HCT116 (cell line): ENCODE measurements around the gene MEN1. TPM values are rescaled to one million over a fixed set of nuclear protein-coding genes. Genes with fewer than 3 reads are reported as not detected.

Source experiments
- ATAC-seq: fragments of 200-7000 bp; cut with Tn5 transposase; 2 replicates; pipeline ENCODE4 v1.9.1; 2020; ENCODE audit warnings: mild to moderate bottlenecking, moderate library complexity
- BruUV-seq: library from RNA; stranded (reverse); fragments of 400-500 nt; replicated peaks from 2 replicates; lab custom pipeline; 2021; lab: Mats Ljungman, UMichigan
- CTCF ChIA-PET: fragments of 300-600 bp; sonication (Branson Sonifier 250); formaldehyde crosslinking; loops from one replicate; lab custom pipeline; 2021; ENCODE audit warnings: antibody characterized with exemption; lab: Charles Lee
- POLR2A ChIA-PET: fragments of 300-600, 350-600 bp; sonication (Branson Sonifier 250); formaldehyde crosslinking; loops from one replicate; lab custom pipeline; 2021; ENCODE audit warnings: antibody characterized with exemption; lab: Charles Lee
- RAD21 ChIA-PET, 2 experiments: fragments of 300-600 bp; sonication (Branson Sonifier 250); formaldehyde crosslinking; loops; one replicate each; lab custom pipeline; 2023; ENCODE audit warnings: low total read pairs in 2 of 2; ENCODE audit not compliant: uncharacterized antibody in 2 of 2, unreplicated experiment in 2 of 2, low non-redundant PET in 1 of 2; lab: Charles Lee
- DNase-seq: peaks from one replicate; pipeline ENCODE4 v3.0.0-alpha.2; 2010; ENCODE audit warnings: low read depth, low spot score
- H2AFZ ChIP-seq: fragments of 200-600 bp; shearing (Covaris generic), sonication (generic); 2 replicates; pipeline ENCODE4 v1.6.1; 2017; ENCODE audit warnings: low read depth, mixed run types, mixed read lengths, antibody characterized with exemption, low read length; ENCODE audit not compliant: poor library complexity, severe bottlenecking
- H3K27ac ChIP-seq: 2 replicates; pipeline ENCODE4 v1.5.1; 2012; ENCODE audit warnings: low read depth, low read length
- H3K27me3 ChIP-seq: fragments of 200-600 bp; sonication (generic); 2 replicates; pipeline ENCODE4 v1.6.1; 2016; ENCODE audit warnings: mixed run types, low read length, mixed read lengths; ENCODE audit not compliant: insufficient read depth
- H3K36me3 ChIP-seq, 2 experiments: fragments of 200-500 bp in 1 of 2; fragments of 200-600 bp in 1 of 2; sonication (Bioruptor generic) in 1 of 2; sonication (generic) in 1 of 2; 2 replicates each; pipeline versions ENCODE4 v1.5.1 to v1.6.1; 2014 to 2016; ENCODE audit warnings: low read length in 2 of 2, inconsistent platforms in 1 of 2, mixed read lengths in 1 of 2, mixed run types in 1 of 2; ENCODE audit not compliant: insufficient read depth in 2 of 2, control insufficient read depth in 1 of 2
- H3K4me1 ChIP-seq, 2 experiments: fragments of 200-600 bp in 1 of 2; sonication (generic) in 1 of 2; 2 replicates each; pipeline versions ENCODE4 v1.5.1 to v1.6.1; 2012 to 2017; ENCODE audit warnings: low read length in 2 of 2, inconsistent platforms in 1 of 2, mild to moderate bottlenecking in 1 of 2, mixed read lengths in 1 of 2, mixed run types in 1 of 2, moderate library complexity in 1 of 2; ENCODE audit not compliant: insufficient read depth in 2 of 2, control insufficient read depth in 1 of 2
- H3K4me2 ChIP-seq: fragments of 200-600 bp; sonication (generic); 2 replicates; pipeline ENCODE4 v1.6.1; 2017; ENCODE audit warnings: mixed run types, low read length, mixed read lengths
- H3K4me3 ChIP-seq, 2 experiments: fragments of 200-600 bp in 1 of 2; sonication (generic) in 1 of 2; replicated peaks in 1 of 2; 2 replicates each; pipeline ENCODE4 v1.5.1; 2011 to 2016; ENCODE audit warnings: low read length in 2 of 2, control low read depth in 1 of 2, low read depth in 1 of 2, mild to moderate bottlenecking in 1 of 2, mixed read lengths in 1 of 2, mixed run types in 1 of 2
- H3K79me2 ChIP-seq: fragments of 200-600 bp; sonication (generic); 2 replicates; pipeline ENCODE4 v1.6.1; 2017; ENCODE audit warnings: mild to moderate bottlenecking, mixed run types, low read length, moderate library complexity, mixed read lengths; ENCODE audit not compliant: insufficient read depth
- H3K9ac ChIP-seq: fragments of 200-600 bp; sonication (generic); 2 replicates; pipeline ENCODE4 v1.6.1; 2016; ENCODE audit warnings: low read length, mixed read lengths
- H3K9me2 ChIP-seq: fragments of 200-600 bp; sonication (generic), shearing (Covaris generic); 2 replicates; pipeline ENCODE4 v1.6.1; 2017; ENCODE audit warnings: mixed run types, mild to moderate bottlenecking, moderate library complexity; ENCODE audit not compliant: insufficient read depth
- H3K9me3 ChIP-seq, 2 experiments: fragments of 200-500 bp in 1 of 2; fragments of 200-600 bp in 1 of 2; sonication (Bioruptor generic) in 1 of 2; sonication (generic) in 1 of 2; 2 replicates each; pipeline ENCODE4 v1.6.1; 2014 to 2017; ENCODE audit warnings: low read length in 2 of 2, mixed read lengths in 2 of 2, inconsistent platforms in 1 of 2, low read depth in 1 of 2, mild to moderate bottlenecking in 1 of 2, mixed run types in 1 of 2, moderate library complexity in 1 of 2; ENCODE audit not compliant: control insufficient read depth in 1 of 2, insufficient read depth in 1 of 2
- H4K20me1 ChIP-seq: fragments of 200-600 bp; sonication (generic), shearing (Covaris generic); 2 replicates; pipeline ENCODE4 v1.6.1; 2017; ENCODE audit warnings: mixed run types, mild to moderate bottlenecking, moderate library complexity; ENCODE audit not compliant: insufficient read depth
- CTCF ChIP-seq, 3 experiments: fragments of 200-600 bp in 1 of 3; sonication (generic) in 1 of 3; IDR thresholded peaks in 2 of 3; conservative IDR thresholded peaks in 1 of 3; 2 replicates each; pipeline ENCODE4 v1.5.1; 2012 to 2017; ENCODE audit warnings: low read depth in 2 of 3, low read length in 2 of 3, antibody characterized with exemption in 1 of 3, borderline replicate concordance in 1 of 3, control low read depth in 1 of 3, mild to moderate bottlenecking in 1 of 3, mixed read lengths in 1 of 3, mixed run types in 1 of 3, moderate library complexity in 1 of 3; ENCODE audit not compliant: insufficient read depth in 1 of 3
- EGR1 ChIP-seq: IDR thresholded peaks from 2 replicates; pipeline ENCODE4 v1.6.1; 2012; ENCODE audit warnings: low read depth
- EZH2phosphoT487 ChIP-seq: fragments of 200-600 bp; IDR thresholded peaks from 2 replicates; pipeline ENCODE4 v1.6.1; 2018; ENCODE audit warnings: antibody characterized with exemption, borderline replicate concordance
- FOSL1 ChIP-seq: IDR thresholded peaks from 2 replicates; pipeline ENCODE4 v1.6.1; 2012; ENCODE audit warnings: low read depth
- JUND ChIP-seq: IDR thresholded peaks from 2 replicates; pipeline ENCODE4 v1.6.1; 2012
- MAX ChIP-seq: IDR thresholded peaks from 2 replicates; pipeline ENCODE4 v1.6.1; 2012
- POLR2AphosphoS5 ChIP-seq: IDR thresholded peaks from 2 replicates; pipeline ENCODE4 v1.6.1; 2011; ENCODE audit warnings: mild to moderate bottlenecking, low read depth, low read length, moderate library complexity
- SIN3A ChIP-seq: IDR thresholded peaks from 2 replicates; pipeline ENCODE4 v1.6.1; 2012; ENCODE audit warnings: low read depth
- SRF ChIP-seq: IDR thresholded peaks from 2 replicates; pipeline ENCODE4 v1.6.1; 2012; ENCODE audit warnings: low read depth
- TCF7L2 ChIP-seq: IDR thresholded peaks from 2 replicates; pipeline ENCODE4 v1.7.0; 2011; ENCODE audit warnings: borderline replicate concordance, inconsistent platforms; ENCODE audit not compliant: insufficient read depth, insufficient read length; ENCODE audit errors: extremely low read depth
- ZBTB33 ChIP-seq: IDR thresholded peaks from 2 replicates; pipeline ENCODE4 v1.6.1; 2011; ENCODE audit warnings: mild to moderate bottlenecking, low read length, moderate library complexity; ENCODE audit not compliant: insufficient replicate concordance; ENCODE audit errors: extremely low read depth
- ZNF274 ChIP-seq: fragments of 200-500 bp; sonication (Bioruptor generic); IDR thresholded peaks from 2 replicates; pipeline ENCODE4 v1.6.1; 2014; ENCODE audit warnings: mild to moderate bottlenecking, low read depth, low read length, inconsistent platforms
- intact Hi-C: fragments of 100-400 bp; cut with micrococcal nuclease; formaldehyde crosslinking; loops from 2 replicates; pipeline ENCODE4 v1.10.0; 2022
- total RNA-seq: library from RNA; stranded (reverse); gene quantifications from one replicate; pipeline ENCODE4 v1.2.1, GENCODE V29; 2021; ENCODE audit not compliant: unreplicated experiment
- TF ChIP-seq, protein P1 (sequence below): IDR thresholded peaks from 2 replicates; pipeline ENCODE4 v1.6.1; 2012; ENCODE audit warnings: low read depth

The MEN1 gene
- total RNA-seq, 1 experiment from 2014 or later: 62.1 TPM

DNA sequence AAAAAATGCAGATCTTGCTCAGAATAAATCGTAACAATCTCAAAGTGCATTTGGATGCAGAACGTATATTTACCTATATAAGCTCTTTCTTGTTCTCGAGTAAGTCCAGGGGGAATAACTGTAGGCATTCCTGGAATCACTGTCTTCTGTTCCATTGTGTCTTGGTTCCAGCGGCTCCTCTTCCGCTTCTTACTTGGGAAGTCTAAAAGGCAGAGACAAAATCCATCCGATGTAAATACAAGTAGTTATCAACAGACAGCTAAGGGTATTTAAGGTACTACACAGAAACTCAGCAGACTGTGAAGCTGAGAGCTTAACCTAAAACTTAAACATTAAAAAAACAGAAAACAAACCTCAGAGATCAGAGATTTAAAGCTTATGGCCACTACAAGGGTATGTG is 33.9 kb downstream of the MEN1 start:
- Histone ChIP-seq H3K4me2 (peak overlapping the region; percentile 87), H3K27ac (no peak overlapping the region), H3K9ac (peak overlapping the region; percentile 83; the same call in 1 of the 2 replicates), H3K4me3 (peak overlapping the region; percentile 92 to 99), H3K4me1 (peaks cover 13 to 22% of the 10 kb centered on the region in 2 experiments; a peak in 3 of 4 replicates), H3K9me2 (no peaks in the 10 kb centered on the region), H4K20me1 (peaks cover 56% of the 10 kb centered on the region), H3K9me3 (no peaks in the 10 kb centered on the region), H3K79me2 (peaks cover 61% of the 10 kb centered on the region), H3K27me3 (no peaks in the 10 kb centered on the region), H3K36me3 (peaks cover 56 to 59% of the 10 kb centered on the region in 2 experiments), H2AFZ (no peak overlapping the region)
- ChIA-PET POLR2A (no interaction called here), CTCF (no interaction called here), RAD21 (no interaction called here)
- DNase-seq: no peak
- no TSS peak for BruUV-seq
- intact Hi-C loops: no loop called here
- TF ChIP-seq TCF7L2 (no peak), SIN3A (no peak), EGR1 (no peak)
- TF ChIP-seq, protein P1, sequence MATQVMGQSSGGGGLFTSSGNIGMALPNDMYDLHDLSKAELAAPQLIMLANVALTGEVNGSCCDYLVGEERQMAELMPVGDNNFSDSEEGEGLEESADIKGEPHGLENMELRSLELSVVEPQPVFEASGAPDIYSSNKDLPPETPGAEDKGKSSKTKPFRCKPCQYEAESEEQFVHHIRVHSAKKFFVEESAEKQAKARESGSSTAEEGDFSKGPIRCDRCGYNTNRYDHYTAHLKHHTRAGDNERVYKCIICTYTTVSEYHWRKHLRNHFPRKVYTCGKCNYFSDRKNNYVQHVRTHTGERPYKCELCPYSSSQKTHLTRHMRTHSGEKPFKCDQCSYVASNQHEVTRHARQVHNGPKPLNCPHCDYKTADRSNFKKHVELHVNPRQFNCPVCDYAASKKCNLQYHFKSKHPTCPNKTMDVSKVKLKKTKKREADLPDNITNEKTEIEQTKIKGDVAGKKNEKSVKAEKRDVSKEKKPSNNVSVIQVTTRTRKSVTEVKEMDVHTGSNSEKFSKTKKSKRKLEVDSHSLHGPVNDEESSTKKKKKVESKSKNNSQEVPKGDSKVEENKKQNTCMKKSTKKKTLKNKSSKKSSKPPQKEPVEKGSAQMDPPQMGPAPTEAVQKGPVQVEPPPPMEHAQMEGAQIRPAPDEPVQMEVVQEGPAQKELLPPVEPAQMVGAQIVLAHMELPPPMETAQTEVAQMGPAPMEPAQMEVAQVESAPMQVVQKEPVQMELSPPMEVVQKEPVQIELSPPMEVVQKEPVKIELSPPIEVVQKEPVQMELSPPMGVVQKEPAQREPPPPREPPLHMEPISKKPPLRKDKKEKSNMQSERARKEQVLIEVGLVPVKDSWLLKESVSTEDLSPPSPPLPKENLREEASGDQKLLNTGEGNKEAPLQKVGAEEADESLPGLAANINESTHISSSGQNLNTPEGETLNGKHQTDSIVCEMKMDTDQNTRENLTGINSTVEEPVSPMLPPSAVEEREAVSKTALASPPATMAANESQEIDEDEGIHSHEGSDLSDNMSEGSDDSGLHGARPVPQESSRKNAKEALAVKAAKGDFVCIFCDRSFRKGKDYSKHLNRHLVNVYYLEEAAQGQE: no peak
- ATAC-seq: no peak

DNA sequence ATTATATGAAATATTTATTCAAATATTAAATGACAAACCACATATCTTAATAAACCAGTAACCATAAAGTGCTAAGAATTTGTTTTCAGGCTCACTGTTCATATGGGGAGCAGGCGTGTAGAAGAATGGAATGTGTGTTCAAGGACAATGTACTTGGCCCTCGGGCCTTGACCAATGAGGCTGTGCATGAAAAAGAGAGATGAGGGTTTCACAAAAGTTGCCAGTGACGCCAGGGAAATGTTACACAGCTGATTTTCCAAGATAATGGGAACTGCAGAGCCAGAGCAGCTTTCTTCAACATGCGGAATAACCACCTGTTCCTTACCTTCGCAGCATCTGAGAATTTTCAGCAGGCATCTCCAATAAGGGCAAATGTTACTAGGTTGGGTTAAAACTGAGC is 36.2 kb downstream of the MEN1 start:
- Histone ChIP-seq H3K4me1 (peaks cover 6 to 13% of the 10 kb centered on the region in 2 experiments; a peak in 3 of 4 replicates), H3K9ac (no peak overlapping the region), H3K27ac (no peak overlapping the region), H3K4me3 (no peak overlapping the region), H3K4me2 (no peak overlapping the region), H4K20me1 (peaks cover 67% of the 10 kb centered on the region), H3K9me3 (no peaks in the 10 kb centered on the region), H3K9me2 (no peaks in the 10 kb centered on the region), H3K79me2 (peaks cover 84% of the 10 kb centered on the region), H3K27me3 (no peaks in the 10 kb centered on the region), H2AFZ (no peak overlapping the region), H3K36me3 (peaks cover 78 to 82% of the 10 kb centered on the region in 2 experiments)
- ATAC-seq (no peak), DNase-seq (no peak)
- BruUV-seq: no TSS peak
- ChIA-PET CTCF (no interaction called here), RAD21 (no interaction called here), POLR2A (no interaction called here)
- intact Hi-C loops: no loop called here
- no peak for TF ChIP-seq ZNF274
- no peak for TF ChIP-seq JUND
- no peak for TF ChIP-seq ZBTB33
- no peak for TF ChIP-seq CTCF (IDR thresholded peaks at IDR 0.05 in 2 of 3, conservative IDR thresholded peaks at IDR 0.05 in 1 of 3; ENCODE audit: borderline replicate concordance in 1 of 3, insufficient read depth in 1 of 3, low read depth in 2 of 3, low read length in 2 of 3)
- no peak for TF ChIP-seq EZH2phosphoT487
- TF ChIP-seq FOSL1: no peak
- no peak for TF ChIP-seq EGR1
- no peak for TF ChIP-seq POLR2AphosphoS5
- no peak for TF ChIP-seq SRF
- TF ChIP-seq MAX: no peak
